Stimulated activated CD4-positive, alpha-beta T cell treated with anti-CD3 and anti-CD28 coated beads, Interleukin-2, amount 100 ng/mL, for 24 hours (primary cell): Measurements from ENCODE around the gene RNF182.
"Not testable (repeated sequence)": the region's sequence is repeated elsewhere in the genome, so short reads cannot be mapped to it uniquely, and the experiment has no call there.

ENCODE experiments used
- DNase-seq, 2 donors: peaks; one replicate each; pipeline ENCODE4 v3.0.0-alpha.2; 2020

Gene RNF182

GRCh38 chr6:14004258-14004657 is 79.5 kb downstream of the RNF182 start:
- DNase-seq: no peak

GRCh38 chr6:14008809-14009208 is 84.1 kb downstream of the RNF182 start:
- no peak for DNase-seq

DNA sequence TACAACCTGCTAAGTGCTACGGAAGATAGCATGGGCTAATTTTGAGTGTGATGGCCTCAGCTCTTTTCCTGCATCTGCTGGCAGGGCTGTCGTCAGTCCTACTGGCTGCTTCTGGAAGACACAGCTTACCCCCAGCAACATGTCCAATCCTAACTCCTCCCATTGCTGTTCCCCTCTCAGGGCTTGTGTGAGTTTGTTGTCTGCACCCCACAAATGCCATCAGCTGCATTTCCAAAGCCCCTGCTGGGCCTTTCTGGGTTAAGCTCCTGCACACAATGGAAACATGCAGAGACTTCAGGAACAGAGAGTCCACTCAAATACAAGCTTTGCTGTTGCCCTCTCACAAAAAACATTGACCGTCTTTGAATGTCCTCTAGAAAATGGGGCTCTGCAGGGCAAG is 84.7 kb downstream of the RNF182 start:
- DNase-seq: no peak

DNA sequence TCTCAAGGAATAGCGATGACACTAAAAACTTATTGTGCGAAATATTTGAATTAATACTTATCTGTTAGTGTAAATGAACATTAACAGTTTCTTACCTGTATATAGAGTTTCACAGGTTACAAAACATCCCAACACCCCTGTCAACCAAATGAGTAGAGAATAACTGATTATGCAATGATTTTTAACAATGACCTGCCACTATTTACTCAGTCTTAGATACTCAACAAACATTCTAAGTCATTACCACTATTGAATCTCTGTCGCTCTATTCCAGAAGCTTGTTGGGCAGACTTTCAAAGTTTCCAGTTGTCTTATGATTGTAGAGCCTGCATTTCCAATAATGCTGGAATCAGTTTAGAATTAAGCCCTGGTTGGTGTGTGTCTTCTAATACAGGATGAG is 85.5 kb downstream of the RNF182 start:
- DNase-seq: no peak

DNA sequence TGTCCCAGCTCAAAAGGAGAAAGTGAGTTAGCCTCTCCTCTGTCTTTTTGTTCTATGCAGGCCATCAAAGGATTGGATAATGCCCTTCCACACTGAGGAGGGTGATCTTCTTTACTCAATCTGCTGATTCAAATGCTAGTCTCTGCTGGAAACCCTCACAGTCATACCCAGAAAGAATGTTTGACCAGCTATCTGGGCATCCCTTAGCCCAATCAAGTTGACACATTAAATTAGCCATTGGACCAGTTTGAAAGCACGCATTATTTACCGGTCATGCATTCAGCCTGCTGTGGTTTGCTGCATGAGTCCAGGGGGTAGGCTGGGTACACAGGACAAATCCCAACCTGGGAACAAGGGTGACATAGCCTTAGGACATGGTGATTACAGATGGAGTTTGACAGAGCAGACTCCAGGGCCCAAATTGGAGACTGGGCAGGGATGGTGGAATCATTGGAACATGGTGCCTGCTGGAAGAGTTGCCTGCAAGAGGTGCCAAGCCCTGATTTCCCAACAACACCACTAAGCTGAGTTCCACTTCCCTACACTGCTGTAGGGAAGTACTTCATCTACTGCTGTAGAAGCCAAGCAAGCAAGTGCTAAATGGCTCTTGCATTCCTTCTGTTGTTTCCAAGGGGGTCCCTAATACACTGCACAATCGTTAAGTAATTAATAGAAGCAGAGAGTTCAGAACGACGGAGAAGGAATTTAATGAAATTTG is 87.7 kb downstream of the RNF182 start:
- no peak for DNase-seq

DNA sequence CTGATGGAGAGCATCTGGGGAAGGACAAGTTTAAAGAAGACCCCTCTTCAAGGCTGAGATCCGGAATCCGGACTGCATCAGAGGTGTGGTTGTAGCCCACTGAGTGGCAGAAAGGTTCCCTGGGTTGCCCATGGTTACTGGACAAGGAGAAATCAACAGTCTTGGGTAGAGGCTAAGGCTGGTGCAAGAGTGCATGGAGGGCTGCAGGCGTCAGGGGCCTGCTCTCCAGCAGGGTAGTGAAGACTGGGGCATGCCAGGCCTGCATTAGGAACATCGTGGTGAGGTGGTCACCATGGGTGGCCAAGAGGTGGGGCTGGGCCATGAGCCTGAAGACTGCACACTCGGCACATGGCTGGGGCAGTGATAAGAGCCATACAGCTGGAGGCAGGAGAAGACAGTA is 91.2 kb downstream of the RNF182 start:
- DNase-seq: no peak

GRCh38 chr6:14016432-14016831 is 91.7 kb downstream of the RNF182 start:
- DNase-seq: no peak

- no peak for DNase-seq
Measured at GRCh38 chr6:14016935-14017625, 92.3 kb downstream of the RNF182 start.

DNA sequence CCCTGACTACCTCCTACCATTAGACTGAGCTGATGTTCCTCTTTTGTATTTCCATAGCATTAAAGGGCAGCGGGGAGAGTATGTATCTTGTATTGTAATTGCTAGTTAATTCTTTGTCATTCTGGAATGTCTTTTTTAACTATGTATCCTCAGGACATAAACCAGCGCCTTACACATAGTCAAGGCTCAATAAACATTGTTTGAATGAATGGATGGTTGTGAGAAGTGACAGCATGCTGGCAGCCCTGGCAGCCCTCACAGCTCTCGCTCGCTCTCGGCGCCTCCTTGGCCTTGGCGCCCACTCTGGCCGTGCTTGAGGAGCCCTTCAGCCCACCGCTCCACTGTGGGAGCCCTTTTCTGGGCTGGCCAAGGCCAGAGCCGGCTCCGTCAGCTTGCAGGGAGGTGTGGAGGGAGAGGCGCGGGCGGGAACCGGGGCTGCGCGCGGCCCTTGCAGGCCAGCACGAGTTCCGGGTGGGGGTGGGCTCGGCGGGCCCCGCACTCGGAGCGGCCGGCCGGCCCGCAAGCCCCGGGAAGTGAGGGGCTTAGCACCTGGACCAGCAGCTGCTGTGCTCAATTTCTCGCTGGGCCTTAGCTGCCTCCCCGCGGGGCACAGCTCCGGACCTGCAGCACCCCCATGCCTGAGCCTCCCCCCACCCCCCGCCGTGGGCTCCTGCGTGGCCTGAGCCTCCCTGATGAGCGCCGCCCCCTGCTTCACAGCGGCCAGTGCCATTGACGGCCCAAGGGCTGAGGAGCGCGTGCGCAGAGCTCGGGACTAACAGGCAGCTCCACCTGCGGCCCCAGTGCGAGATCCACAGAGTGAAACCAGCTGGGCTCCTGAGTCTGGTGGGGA is 93.1 kb downstream of the RNF182 start:
- no peak for DNase-seq

DNA sequence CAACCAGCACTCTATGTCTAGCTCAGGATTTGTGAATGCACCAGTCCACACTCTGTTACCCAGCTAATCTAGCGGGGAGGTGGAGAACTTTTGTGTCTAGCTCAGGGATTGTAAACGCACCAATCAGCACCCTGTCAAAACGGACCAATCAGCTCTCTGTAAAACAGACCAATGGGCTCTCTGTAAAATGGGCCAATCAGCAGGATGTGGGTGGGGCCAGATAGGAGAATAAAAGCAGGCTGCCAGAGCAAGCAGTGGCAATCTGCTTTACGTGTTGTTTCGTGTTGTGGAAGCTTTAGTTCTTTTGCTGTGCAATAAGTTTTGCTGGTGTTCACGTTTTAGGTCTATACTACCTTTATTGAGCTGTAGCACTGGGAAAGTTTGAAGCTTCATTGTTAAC is 93.8 kb downstream of the RNF182 start:
- DNase-seq: not testable (repeated sequence)

DNA sequence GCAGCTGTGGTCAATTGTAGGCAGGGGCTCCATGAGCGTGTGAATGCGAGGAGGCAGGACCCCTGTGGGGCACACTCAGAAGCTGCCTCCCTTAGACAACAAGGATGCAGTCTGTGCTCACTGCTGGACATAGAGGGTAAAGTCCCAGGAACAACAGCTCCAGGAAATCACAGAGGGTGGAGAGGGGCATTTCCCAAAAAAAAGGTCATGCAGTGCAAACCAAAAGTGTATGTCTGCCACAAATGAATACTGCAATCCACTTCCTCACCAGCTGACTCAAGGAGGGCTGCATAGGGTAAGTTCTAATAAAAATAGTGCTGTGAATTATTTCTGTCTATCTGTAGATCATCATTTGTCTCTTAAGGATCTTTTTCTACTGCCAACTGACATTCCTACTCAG is 95.8 kb downstream of the RNF182 start:
- DNase-seq: no peak

- no peak for DNase-seq
Measured at GRCh38 chr6:14021449-14021848, 96.7 kb downstream of the RNF182 start.

DNA sequence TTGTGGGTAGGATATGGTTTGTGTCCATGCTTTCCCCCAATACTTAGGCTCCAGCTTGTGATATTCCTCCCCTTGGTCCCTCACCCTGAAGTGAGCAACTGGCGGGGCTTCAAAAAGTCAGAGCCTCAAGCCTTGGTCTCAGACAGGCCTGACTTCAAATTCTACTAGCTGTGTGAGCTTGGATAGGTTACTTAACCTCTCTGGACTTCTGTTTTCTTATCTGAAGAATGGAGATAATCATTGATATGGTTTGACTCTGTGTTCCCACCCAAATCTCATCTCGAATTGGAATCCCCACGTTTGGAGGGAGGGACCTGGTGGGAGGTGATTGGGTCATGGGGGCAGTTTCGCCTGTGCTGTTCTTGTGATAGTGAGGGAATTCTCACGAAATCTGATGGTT is 97.9 kb downstream of the RNF182 start:
- no peak for DNase-seq

DNA sequence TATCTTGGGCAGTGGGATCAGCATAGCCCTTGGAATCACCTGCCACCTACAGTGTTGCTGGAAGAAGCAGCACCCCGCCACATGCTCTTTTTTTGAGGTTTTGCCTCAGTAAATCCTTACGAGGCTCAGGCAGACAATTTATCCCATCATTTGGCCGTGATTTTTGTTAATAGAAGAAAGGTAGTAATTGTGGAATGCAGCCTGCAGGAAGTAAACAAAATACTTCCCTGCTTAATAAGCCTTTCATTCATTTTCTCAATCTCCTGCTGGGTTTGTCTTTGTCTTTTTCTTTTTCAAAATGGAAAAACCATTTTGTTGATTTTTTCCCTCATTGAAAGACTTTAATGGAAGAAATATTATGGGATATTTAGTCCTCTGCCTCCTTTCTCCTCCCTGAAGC is 99.1 kb downstream of the RNF182 start:
- no peak for DNase-seq

DNA sequence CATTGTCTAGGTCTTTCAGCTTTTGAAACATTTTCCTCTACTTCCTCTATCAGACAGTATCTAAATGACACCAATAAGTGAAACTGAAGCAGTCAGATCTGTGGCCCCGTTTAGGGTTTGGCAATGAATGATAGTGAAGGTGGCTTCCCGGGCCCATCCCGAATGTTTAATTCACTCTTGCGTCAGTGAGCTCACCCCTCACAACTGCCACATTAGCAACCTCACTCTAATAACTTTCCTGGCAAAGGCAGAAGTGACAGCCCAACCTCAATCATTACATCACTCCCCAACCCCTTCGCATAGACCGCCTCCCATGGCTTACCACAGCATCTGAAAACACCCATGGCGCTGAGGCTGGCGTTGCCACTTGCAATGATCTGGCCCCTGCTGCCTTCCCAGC is 100.4 kb downstream of the RNF182 start:
- no peak for DNase-seq

DNA sequence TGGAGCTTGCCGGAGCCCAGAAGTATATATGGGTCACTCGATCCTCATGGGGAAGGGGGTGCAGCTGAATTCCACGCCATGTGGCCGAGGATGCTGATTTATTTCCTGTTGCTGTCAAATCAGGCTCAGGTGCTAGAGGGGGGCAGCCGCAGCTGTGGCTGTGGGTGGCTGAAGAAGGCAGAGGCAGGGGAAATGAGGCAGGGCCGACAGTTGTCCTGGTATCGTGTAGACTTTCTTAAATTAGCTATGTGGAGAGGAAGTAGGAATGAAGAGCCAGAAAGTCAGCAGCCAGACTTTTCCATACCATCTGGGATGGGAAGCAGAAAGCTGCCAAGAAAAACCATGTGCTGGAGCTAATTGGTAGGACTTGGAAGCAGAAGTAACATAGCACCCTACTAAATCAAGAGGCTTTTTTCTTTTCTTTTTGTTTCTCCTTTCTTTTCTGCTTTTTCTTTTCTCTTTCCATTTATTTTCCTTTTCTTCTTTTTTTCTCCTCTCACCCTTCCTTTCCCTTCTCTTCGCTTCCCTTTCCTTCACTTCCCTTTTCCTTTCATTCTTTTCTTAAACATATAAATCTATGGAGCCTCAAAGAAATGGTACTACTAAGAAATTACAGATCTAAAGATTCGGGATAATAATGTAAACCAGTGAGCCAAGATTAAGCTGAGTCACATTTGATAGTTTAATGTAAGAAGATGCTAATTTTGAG is 102.2 kb downstream of the RNF182 start:
- DNase-seq: no peak

DNA sequence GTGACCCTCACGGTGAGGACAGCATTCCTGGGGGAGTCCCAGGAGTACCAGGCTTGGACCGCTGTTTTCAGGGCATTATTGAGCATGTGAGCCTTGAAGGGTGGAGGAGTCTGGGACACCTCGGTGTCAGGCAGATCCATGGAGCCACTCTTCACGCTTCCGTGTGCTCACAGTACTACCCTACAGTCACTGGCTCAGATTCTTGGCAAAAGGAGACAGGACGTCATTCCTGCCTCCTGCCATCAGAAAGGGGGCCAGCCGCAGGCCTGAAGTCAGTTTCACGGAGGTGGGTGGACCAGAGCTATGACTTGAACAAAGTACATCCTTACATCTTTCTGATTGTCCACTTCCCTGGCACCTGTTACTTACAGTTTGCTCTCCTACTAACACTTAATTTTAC is 103.9 kb downstream of the RNF182 start:
- DNase-seq: no peak

DNA sequence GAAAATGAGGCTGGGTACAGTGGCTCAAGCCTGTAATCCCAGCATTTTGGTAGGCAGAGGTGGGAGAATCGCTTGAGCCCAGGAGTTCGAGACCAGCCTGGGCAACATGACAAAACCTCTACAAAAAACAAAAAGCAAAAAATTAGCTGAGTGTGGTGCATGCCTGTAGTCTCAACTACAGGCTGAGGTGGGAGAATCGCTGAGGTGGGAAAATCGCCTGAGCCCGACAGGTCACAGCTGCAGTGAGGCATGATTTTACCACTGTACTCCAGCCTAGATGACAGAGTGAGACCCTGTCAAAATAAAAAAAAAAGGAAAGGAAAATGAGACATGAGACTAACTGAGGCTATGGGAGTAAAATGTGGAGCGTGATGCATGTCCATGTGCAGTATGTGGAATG is 104.9 kb downstream of the RNF182 start:
- no peak for DNase-seq
